ENCODE measurements around the gene KIFC1.

DNA sequence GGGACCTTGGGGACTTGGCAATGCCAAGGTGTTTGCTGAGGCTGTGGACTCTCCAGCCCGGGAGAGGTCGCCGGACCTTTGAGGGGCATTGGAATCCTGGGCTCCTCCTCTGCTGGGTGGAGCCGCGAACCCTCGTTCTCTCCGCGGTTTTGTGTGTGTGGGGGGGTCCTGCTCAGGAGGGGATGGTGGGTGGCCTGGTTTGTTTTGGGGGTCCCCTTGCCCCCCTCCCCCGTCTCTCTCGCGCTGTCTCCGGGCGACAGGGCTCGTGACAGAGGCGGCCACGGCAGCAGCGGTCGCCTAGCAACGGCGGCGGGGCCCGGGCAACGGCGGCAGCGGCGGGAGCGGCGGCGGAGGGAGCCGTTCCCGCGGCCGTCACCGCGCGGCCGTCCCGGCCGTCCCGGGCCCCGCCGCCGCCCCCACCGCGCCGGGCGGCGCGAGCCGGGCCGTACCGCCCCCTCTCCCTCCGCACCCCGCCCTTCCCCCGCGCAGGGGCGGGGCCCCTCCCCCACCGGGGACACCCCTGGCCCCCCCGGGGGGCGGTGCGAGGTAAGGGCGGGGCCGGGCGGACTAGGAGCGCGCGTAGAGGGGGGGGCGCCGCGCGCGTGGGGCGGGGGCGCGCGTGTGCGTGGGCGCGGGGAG, 36.1 kb downstream of the KIFC1 start:
- TF ChIP-seq CTCF (IDR thresholded peaks at IDR 0.05) (no peak), POLR2AphosphoS5 (IDR thresholded peaks at IDR 0.05) (no peak)
